Measurements from ENCODE around the gene SAMD11. TPM values are rescaled to one million over a fixed set of nuclear protein-coding genes. Genes with fewer than 3 reads are reported as not detected.
A peak's percentile ranks its signal among the peaks of the same experiment; 100 is the strongest.

Gene SAMD11
- total RNA-seq, 1 experiment from 2014 or later: 0.54 TPM

DNA sequence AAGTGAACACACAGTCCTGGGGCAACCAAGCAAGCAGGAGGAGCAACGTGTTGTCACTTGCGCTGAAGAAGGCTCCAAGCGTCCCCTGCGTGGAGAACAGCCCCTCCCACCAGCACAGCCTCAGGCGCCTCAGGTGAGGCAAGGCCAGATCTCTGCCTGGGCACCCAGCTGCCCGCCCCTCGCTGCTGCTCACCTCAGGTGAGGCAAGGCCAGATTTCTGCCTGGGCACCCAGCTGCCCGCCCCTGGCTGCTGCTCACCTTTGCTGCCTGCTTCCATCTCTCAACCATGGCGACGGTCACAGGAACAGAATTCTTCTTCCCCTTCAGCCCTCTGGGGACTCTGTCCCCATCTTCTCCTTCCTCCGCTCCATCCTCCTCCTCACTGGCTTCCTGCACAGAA, 32.9 kb downstream of the SAMD11 start:
- no peak overlapping the region for H3K27ac Mint-ChIP-seq (ENCODE audit: unreplicated experiment)
- no peak for DNase-seq
- H3K27me3 Mint-ChIP-seq (ENCODE audit: unreplicated experiment): no peaks in the 10 kb centered on the region
- intact Hi-C loops (cut with micrococcal nuclease; ENCODE audit: unreplicated experiment): no loop called here
- TF ChIP-seq CTCF (IDR thresholded peaks at IDR 0.05; ENCODE audit: unreplicated experiment): no peak
- CTCF ChIA-PET: no interaction called here
- BruUV-seq (replicated peaks): no TSS peak
- H3K4me3 Mint-ChIP-seq (ENCODE audit: low read depth, unreplicated experiment): no peak overlapping the region
- H3K4me1 Mint-ChIP-seq (ENCODE audit: low read depth, unreplicated experiment): peaks cover 15% of the 10 kb centered on the region
- H3K36me3 Mint-ChIP-seq (ENCODE audit: insufficient read depth, unreplicated experiment): peaks cover 27% of the 10 kb centered on the region
- H3K9me3 Mint-ChIP-seq (ENCODE audit: low read depth, unreplicated experiment): no peaks in the 10 kb centered on the region

DNA sequence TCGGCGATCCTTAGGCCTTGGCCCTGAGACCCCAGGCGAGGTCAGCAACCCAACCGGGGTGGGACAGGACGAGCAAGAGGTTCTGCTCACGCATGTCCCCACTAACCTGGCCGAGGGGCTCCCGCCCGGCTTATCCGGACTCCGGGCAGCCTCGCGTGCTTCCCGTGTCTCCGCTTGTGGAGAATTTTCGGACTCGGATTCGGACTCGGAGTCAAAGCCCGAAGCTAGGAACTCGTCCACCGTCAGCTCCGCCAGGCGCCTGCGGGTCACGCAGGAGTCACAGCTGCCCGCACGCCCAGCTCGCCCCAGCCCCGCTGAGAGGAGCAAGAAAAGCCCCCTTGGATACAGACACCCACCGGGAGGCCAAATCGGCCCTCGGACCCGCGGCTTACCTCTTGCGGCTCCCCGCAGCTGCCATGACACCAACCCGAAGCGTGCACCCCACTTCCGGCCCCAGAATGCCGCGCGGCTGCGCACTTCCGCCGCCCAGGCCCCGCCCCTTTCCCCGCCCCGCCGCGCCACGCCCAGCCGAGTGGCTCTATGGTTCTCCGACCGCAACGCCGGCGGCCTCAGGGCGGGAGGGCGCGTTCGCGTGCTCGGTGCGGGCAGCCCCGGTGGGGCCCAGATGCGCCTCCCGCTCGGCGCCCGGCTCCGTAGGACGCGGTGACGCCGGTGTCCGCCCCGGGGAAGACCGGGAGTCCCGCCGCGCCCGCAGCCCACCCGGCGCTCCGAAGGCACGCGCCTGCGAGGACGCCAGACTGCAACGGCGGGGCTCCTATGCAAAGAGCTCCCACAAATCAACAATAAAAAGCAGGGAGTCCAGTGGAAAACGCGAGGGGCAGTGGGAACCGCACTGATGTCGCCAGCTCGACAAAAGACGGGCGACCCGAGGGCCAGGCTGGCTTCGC, 35.4 kb downstream of the SAMD11 start, which contains the start of gene NOC2L:
NOC2L (minus strand) TSS at position 434 of the 908 bp plus-strand sequence; CDS start at position 418, 16 bp downstream.
- Mint-ChIP-seq H3K27me3 (ENCODE audit: unreplicated experiment) (no peaks in the 10 kb centered on the region), H3K9me3 (ENCODE audit: low read depth, unreplicated experiment) (no peaks in the 10 kb centered on the region), H3K4me1 (ENCODE audit: low read depth, unreplicated experiment) (peaks cover 15% of the 10 kb centered on the region), H3K27ac (ENCODE audit: unreplicated experiment) (peak within 1 kb of the TSS; percentile 47), H3K36me3 (ENCODE audit: insufficient read depth, unreplicated experiment) (peaks cover 27% of the 10 kb centered on the region), H3K4me3 (ENCODE audit: low read depth, unreplicated experiment) (peak within 1 kb of the TSS; percentile 85)
- CTCF ChIA-PET: interaction anchor here (1.0 kb wide), 1 partner anchor 17 kb away, joined by 3 read pairs; no protein-coding TSS in a partner anchor
- peak; percentile 91 for DNase-seq
- TF ChIP-seq CTCF (IDR thresholded peaks at IDR 0.05; ENCODE audit: unreplicated experiment): no peak
- intact Hi-C loops (cut with micrococcal nuclease; ENCODE audit: unreplicated experiment): no loop called here
- TSS peak; percentile 93 for BruUV-seq (replicated peaks)

- no peak for TF ChIP-seq CTCF (IDR thresholded peaks at IDR 0.05; ENCODE audit: unreplicated experiment)
- H3K4me3 Mint-ChIP-seq (ENCODE audit: low read depth, unreplicated experiment): peak overlapping the region; percentile 85
- CTCF ChIA-PET: no interaction called here
- no peak for DNase-seq
- intact Hi-C loops (cut with micrococcal nuclease; ENCODE audit: unreplicated experiment): no loop called here
- H3K36me3 Mint-ChIP-seq (ENCODE audit: insufficient read depth, unreplicated experiment): peaks cover 28% of the 10 kb centered on the region
- H3K27ac Mint-ChIP-seq (ENCODE audit: unreplicated experiment): no peak overlapping the region
- peaks cover 15% of the 10 kb centered on the region for H3K4me1 Mint-ChIP-seq (ENCODE audit: low read depth, unreplicated experiment)
- no TSS peak for BruUV-seq (replicated peaks)
- no peaks in the 10 kb centered on the region for H3K27me3 Mint-ChIP-seq (ENCODE audit: unreplicated experiment)
- H3K9me3 Mint-ChIP-seq (ENCODE audit: low read depth, unreplicated experiment): no peaks in the 10 kb centered on the region
These were observed 36.1 kb downstream of the SAMD11 start for GRCh38 chr1:959731-960362.

- no peak for TF ChIP-seq CTCF (IDR thresholded peaks at IDR 0.05; ENCODE audit: unreplicated experiment)
- CTCF ChIA-PET: no interaction called here
- Mint-ChIP-seq H3K27ac (ENCODE audit: unreplicated experiment) (no peak within 1 kb of the TSS), H3K27me3 (ENCODE audit: unreplicated experiment) (no peaks in the 10 kb centered on the region), H3K4me3 (ENCODE audit: low read depth, unreplicated experiment) (peak within 1 kb of the TSS; percentile 85), H3K9me3 (ENCODE audit: low read depth, unreplicated experiment) (no peaks in the 10 kb centered on the region), H3K4me1 (ENCODE audit: low read depth, unreplicated experiment) (peaks cover 15% of the 10 kb centered on the region), H3K36me3 (ENCODE audit: insufficient read depth, unreplicated experiment) (peaks cover 34% of the 10 kb centered on the region)
- no TSS peak for BruUV-seq (replicated peaks)
- intact Hi-C loops (cut with micrococcal nuclease; ENCODE audit: unreplicated experiment): no loop called here
- peak; percentile 79 for DNase-seq
These were observed 36.8 kb downstream of the SAMD11 start, which contains the start of gene KLHL17 for GRCh38 chr1:960363-961131. Gene KLHL17 (plus strand): TSS chr1:960584. CDS start chr1:960694, 110 bp downstream.
